GM10266 (cell line): ENCODE data around the gene KRT36.

Source experiments
- DNase-seq: peaks from one replicate; pipeline ENCODE4 v3.0.0; 2012; ENCODE audit errors: extremely low spot score
- CTCF ChIP-seq: IDR thresholded peaks from 2 replicates; pipeline ENCODE4 v1.5.1; 2012; ENCODE audit warnings: mild to moderate bottlenecking, low read depth; ENCODE audit not compliant: control insufficient read depth, insufficient read depth; ENCODE audit errors: missing control alignments

KRT36 gene

DNA sequence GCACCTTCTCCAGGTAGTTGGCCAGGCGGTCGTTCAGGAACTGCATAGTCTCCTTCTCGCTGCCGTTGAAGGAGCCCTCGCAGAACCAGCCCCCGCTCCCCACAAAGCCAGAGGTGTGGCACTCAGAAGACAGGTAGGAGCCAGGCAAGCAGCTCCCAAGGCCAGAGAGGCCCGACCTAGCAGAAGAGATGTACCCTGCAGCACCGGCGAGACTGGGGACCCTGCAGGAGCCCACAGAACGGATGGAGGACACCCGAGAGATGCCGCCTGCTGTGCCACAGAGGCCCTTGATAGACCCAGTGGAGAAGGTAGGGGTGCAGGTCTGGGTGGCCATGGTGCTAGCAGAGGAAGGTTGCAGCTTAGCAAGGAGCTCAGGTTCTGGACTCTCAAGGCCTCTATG lies at the start of gene KRT36:
TSS of gene KRT36 (minus strand) at position 380 of the 400 bp plus-strand sequence. CDS start at position 334, 46 bp downstream.
- no peak for DNase-seq

GRCh38 chr17:41539071-41539492 lies 49.4 kb upstream of the KRT36 start:
- DNase-seq, result no peak

More for the DNA sequence above, at the start of gene KRT36:
- TF ChIP-seq CTCF, result no peak

GRCh38 chr17:41538565-41538991 lies 48.9 kb upstream of the KRT36 start:
- no peak for DNase-seq
- no peak for TF ChIP-seq CTCF

More at GRCh38 chr17:41539071-41539492, 49.4 kb upstream of the KRT36 start:
- TF ChIP-seq CTCF, result no peak

GRCh38 chr17:41537990-41538389 lies 48.3 kb upstream of the KRT36 start:
- DNase-seq, result no peak
- no peak for TF ChIP-seq CTCF

DNA sequence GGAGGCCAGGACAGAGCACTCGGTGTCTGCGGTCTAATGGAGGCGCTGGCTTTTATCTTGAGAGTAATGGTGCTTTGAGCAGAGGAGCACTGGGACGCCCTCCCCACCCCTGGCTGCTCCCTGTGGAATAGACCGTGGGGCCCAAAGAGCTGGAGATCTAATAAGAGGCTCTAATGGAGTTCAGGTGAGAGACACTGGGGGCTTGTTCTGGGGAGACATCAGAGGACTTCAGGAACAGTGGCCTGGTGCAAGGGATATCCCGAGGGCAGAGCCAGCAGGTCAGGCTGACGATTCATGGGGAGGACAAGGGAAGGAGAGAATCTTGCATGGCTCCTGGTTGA lies 47.9 kb upstream of the KRT36 start:
- DNase-seq, result no peak
- TF ChIP-seq CTCF, result no peak

- DNase-seq, result no peak
- no peak for TF ChIP-seq CTCF
These were observed 47.3 kb upstream of the KRT36 start for GRCh38 chr17:41536741-41537613.

DNA sequence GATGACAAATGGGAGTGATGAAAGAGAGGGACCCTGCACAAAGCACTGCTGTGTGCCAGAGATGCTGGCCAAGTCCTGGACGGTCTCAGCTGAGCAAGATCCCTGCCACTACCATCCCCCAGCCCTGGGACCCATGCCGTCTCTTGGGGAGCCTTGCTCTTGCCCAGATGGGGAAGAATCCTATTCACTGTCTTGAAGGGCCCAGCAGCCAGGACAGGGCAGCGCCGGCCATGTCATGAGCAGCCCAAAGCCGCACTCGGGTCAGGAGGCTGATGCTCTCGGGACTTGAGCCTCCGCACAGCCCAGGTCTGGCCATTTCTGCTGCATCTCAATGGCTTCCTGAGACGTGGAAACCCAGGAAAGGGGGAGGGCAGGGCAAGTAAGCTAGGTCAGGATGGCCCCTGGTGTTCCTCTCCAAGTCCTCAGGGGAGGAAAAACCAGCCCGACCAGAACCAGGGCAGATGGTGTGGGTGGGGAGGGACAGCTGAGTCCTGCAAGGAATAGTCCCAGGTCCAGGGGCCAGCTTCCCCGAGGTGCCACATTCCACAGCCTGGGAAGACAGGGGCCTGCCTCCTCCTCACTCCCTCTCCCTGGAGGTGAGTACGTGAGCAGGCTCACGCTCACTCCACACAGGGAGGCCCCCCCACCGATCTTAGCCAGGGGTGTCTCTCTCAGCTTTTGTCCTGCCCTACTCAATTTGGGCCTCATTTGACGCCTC lies 46.2 kb upstream of the KRT36 start:
- TF ChIP-seq CTCF, result no peak
- DNase-seq, result no peak
